Measurements from ENCODE around the gene SIX6.
"Not testable (repeated sequence)": the region's sequence is repeated elsewhere in the genome, so short reads cannot be mapped to it uniquely, and the experiment has no call there.

The SIX6 gene

DNA sequence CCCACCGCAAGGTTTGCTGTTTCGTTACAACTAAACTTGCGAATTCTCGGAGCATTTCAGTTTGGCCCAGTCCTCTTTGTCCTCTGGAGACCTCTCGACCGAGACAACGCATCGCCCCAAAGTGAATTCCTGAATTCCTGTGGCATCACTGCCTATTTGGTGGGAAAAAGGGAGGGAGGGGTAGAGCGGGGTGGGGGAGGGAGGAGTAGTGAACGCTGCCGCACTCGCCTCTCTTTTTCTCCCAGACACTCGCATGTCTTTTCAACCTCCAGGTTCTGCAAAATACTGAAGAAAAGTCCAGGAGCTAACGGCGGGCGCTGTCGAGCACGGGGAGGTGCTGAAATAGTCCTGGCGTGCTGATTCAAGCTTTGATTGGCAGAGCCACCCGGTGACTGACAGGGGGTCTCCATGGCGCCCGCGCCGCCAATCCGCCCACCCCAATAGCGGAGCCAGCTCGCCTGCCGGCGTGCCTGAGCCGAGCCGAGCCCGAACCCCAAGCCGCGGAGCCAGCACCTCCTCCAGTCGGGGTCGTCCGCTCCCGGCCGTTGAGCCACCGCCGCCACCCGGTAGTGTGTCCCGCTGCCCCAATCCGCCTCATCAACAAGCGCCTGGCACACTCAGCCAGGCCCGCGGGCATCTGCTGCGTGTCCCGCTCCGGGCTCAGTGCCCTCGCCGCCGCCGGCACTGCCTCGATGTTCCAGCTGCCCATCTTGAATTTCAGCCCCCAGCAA, at the start of gene SIX6:
SIX6 (plus strand) TSS at position 440 of the 731 bp plus-strand sequence; CDS start at position 693, 253 bp downstream.
- H3K79me2 ChIP-seq (ENCODE audit: control insufficient read depth, low read length), result no peaks in the 10 kb centered on the region
- no peak within 1 kb of the TSS for H3K4me2 ChIP-seq (ENCODE audit: low read length)
- peaks cover 11% of the 10 kb centered on the region; the same call in 1 of the 2 replicates for H3K9me3 ChIP-seq (ENCODE audit: control insufficient read depth, insufficient read depth, low read length)
- H3F3A ChIP-seq (ENCODE audit: control insufficient read depth, insufficient read depth), result no peaks in the 10 kb centered on the region
- H3K36me3 ChIP-seq (ENCODE audit: control insufficient read depth, low read length), result no peaks in the 10 kb centered on the region
- no peaks in the 10 kb centered on the region for H4K20me1 ChIP-seq (ENCODE audit: control insufficient read depth, insufficient read depth, low read depth, low read length)
- H3K27ac ChIP-seq (ENCODE audit: low read depth, low read length), result no peak within 1 kb of the TSS
- H3K4me1 ChIP-seq (ENCODE audit: control insufficient read depth, low read length), result no peaks in the 10 kb centered on the region
- no peak for TF ChIP-seq EZH2phosphoT487 (IDR thresholded peaks at IDR 0.05; ENCODE audit: borderline replicate concordance, low read length)
- TF ChIP-seq, protein P1, sequence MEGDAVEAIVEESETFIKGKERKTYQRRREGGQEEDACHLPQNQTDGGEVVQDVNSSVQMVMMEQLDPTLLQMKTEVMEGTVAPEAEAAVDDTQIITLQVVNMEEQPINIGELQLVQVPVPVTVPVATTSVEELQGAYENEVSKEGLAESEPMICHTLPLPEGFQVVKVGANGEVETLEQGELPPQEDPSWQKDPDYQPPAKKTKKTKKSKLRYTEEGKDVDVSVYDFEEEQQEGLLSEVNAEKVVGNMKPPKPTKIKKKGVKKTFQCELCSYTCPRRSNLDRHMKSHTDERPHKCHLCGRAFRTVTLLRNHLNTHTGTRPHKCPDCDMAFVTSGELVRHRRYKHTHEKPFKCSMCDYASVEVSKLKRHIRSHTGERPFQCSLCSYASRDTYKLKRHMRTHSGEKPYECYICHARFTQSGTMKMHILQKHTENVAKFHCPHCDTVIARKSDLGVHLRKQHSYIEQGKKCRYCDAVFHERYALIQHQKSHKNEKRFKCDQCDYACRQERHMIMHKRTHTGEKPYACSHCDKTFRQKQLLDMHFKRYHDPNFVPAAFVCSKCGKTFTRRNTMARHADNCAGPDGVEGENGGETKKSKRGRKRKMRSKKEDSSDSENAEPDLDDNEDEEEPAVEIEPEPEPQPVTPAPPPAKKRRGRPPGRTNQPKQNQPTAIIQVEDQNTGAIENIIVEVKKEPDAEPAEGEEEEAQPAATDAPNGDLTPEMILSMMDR (IDR thresholded peaks at IDR 0.05; ENCODE audit: low read depth, low read length, poor library complexity, severe bottlenecking), result no peak
- peaks cover 7% of the 10 kb centered on the region for H3K27me3 ChIP-seq (ENCODE audit: control insufficient read depth, low read length)
- H3K9me2 ChIP-seq (replicated peaks; ENCODE audit: control insufficient read depth, low read length), result no peaks in the 10 kb centered on the region
- H3K4me3 ChIP-seq (ENCODE audit: low read length), result no peak within 1 kb of the TSS

DNA sequence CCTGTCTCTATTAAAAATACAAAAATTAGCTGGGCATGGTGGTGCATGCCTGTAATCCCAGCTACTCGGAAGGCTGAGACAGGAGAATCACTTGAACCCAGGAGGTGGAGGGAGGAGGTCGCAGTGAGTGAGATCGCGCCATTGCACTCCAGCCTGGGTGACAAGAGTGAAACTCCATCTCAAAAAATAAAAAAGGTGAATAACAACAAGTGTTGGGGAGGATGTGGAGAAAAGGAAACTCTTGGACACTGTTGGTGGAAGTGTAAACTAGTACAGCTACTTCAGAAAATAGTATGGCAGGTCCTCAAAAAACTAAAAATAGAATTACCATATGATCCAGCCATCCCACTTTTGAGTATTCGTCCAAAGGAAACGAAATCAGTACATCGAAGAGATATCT, 28.7 kb upstream of the SIX6 start:
- H3K4me1 ChIP-seq (ENCODE audit: control insufficient read depth, low read length); H3K4me3 ChIP-seq (ENCODE audit: low read length); H3K36me3 ChIP-seq (ENCODE audit: control insufficient read depth, low read length); H4K20me1 ChIP-seq (ENCODE audit: control insufficient read depth, insufficient read depth, low read depth, low read length); H3K79me2 ChIP-seq (ENCODE audit: control insufficient read depth, low read length); H3K27me3 ChIP-seq (ENCODE audit: control insufficient read depth, low read length); H3K4me2 ChIP-seq (ENCODE audit: low read length); H3K27ac ChIP-seq (ENCODE audit: low read depth, low read length); H3K9me3 ChIP-seq (ENCODE audit: control insufficient read depth, insufficient read depth, low read length); H3F3A ChIP-seq (ENCODE audit: control insufficient read depth, insufficient read depth); H3K9me2 ChIP-seq (replicated peaks; ENCODE audit: control insufficient read depth, low read length): not testable (repeated sequence)

DNA sequence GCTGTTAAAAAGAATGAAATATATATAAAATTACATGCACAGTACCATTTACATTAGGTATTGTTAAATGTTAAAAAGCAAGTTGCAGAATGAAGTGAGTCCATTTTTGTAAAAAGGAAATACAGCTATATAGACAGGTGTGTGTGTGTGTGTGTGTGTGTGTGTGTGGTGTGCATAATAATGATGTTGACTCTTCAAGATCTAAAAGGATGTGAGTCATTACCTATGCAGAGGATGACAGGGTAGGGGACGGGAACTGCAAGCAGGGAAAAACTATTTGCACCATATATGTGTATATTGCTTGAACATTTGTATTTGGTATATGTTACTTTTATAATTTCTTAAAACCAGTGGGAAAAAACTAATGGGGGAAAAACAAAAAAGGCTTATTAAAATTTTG, 26.2 kb upstream of the SIX6 start:
- H4K20me1 ChIP-seq (ENCODE audit: control insufficient read depth, insufficient read depth, low read depth, low read length), result no peaks in the 10 kb centered on the region
- H3K4me3 ChIP-seq (ENCODE audit: low read length), result no peak overlapping the region
- no peaks in the 10 kb centered on the region for H3K79me2 ChIP-seq (ENCODE audit: control insufficient read depth, low read length)
- H3K36me3 ChIP-seq (ENCODE audit: control insufficient read depth, low read length), result no peaks in the 10 kb centered on the region
- H3F3A ChIP-seq (ENCODE audit: control insufficient read depth, insufficient read depth), result no peaks in the 10 kb centered on the region
- peaks cover 6% of the 10 kb centered on the region; the same call in 1 of the 2 replicates for H3K9me3 ChIP-seq (ENCODE audit: control insufficient read depth, insufficient read depth, low read length)
- H3K4me1 ChIP-seq (ENCODE audit: control insufficient read depth, low read length), result peaks cover 7% of the 10 kb centered on the region
- H3K4me2 ChIP-seq (ENCODE audit: low read length), result no peak overlapping the region
- no peaks in the 10 kb centered on the region for H3K9me2 ChIP-seq (replicated peaks; ENCODE audit: control insufficient read depth, low read length)
- H3K27ac ChIP-seq (ENCODE audit: low read depth, low read length), result no peak overlapping the region
- H3K27me3 ChIP-seq (ENCODE audit: control insufficient read depth, low read length), result no peaks in the 10 kb centered on the region
- TF ChIP-seq, protein P1 (IDR thresholded peaks at IDR 0.05; ENCODE audit: low read depth, low read length, poor library complexity, severe bottlenecking), result no peak
- no peak for TF ChIP-seq EZH2phosphoT487 (IDR thresholded peaks at IDR 0.05; ENCODE audit: borderline replicate concordance, low read length)

DNA sequence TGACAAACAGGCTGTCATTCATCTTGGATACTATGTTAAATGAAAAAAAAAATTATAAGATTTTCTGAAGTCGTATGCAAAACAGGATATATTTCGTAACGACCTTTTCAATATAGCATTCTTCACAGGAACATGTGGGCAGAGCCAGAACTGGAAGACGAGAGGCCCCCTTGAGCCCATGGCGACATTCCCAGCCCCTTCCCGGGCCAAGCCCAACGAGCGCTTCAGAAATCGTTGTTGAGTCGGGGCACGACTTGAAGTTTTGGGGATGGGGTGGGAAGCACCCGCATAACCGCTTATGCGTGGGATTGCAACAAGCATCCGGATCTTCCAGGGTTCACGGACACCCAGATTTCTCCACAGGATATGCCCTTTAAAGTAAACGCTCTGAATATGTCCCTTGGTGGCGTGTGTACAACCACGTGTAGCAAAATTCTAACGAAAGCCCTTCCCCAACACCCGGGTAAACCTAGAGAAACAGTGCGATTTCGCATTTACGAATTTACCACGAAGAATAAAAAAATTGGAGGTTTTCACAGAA, 23.8 kb upstream of the SIX6 start:
- no peak overlapping the region for H3K4me3 ChIP-seq (ENCODE audit: low read length)
- H3K4me2 ChIP-seq (ENCODE audit: low read length), result no peak overlapping the region
- no peaks in the 10 kb centered on the region for H3K79me2 ChIP-seq (ENCODE audit: control insufficient read depth, low read length)
- H3K27me3 ChIP-seq (ENCODE audit: control insufficient read depth, low read length), result no peaks in the 10 kb centered on the region
- H3F3A ChIP-seq (ENCODE audit: control insufficient read depth, insufficient read depth), result no peaks in the 10 kb centered on the region
- no peaks in the 10 kb centered on the region for H4K20me1 ChIP-seq (ENCODE audit: control insufficient read depth, insufficient read depth, low read depth, low read length)
- no peaks in the 10 kb centered on the region for H3K9me2 ChIP-seq (replicated peaks; ENCODE audit: control insufficient read depth, low read length)
- no peak for TF ChIP-seq EZH2phosphoT487 (IDR thresholded peaks at IDR 0.05; ENCODE audit: borderline replicate concordance, low read length)
- TF ChIP-seq, protein P1 (IDR thresholded peaks at IDR 0.05; ENCODE audit: low read depth, low read length, poor library complexity, severe bottlenecking), result no peak
- no peaks in the 10 kb centered on the region for H3K36me3 ChIP-seq (ENCODE audit: control insufficient read depth, low read length)
- no peak overlapping the region for H3K27ac ChIP-seq (ENCODE audit: low read depth, low read length)
- peaks cover 11% of the 10 kb centered on the region for H3K4me1 ChIP-seq (ENCODE audit: control insufficient read depth, low read length)
- H3K9me3 ChIP-seq (ENCODE audit: control insufficient read depth, insufficient read depth, low read length), result peaks cover 6% of the 10 kb centered on the region; the same call in 1 of the 2 replicates
